ENCODE data around the gene GABPB1. TPM values are rescaled to one million over a fixed set of nuclear protein-coding genes. Genes with fewer than 3 reads are reported as not detected.

GABPB1 gene
- total and polyA plus RNA-seq, 10 of the 15 experiments (the other 5 are each of a cell fraction or from before 2014, with no cell fraction given), result 13.9 to 48.2 (median 39.8) TPM

DNA sequence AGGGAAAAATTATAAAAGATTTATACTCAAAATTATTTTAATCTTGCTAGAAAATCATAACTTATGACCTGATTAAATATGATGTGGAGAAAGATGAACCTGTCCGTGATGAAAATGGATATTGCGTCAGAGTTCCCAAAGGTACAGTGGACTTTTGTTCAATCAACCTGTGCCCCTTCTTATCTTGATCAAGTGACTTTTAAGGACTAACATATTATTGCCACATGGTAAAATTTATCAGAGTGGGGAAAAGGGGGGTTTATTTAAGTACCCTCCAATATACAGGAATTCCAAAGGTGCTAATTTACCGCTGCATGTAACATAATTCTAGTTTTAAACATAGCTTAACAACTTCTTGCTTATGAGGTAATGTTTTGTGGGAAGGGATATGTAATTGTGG lies 129.1 kb downstream of the GABPB1 start (continued):
- TF ChIP-seq ZNF592 (IDR thresholded peaks at IDR 0.05) (no peak), PRDM15 (CRISPR knock-in tag; IDR thresholded peaks at IDR 0.05) (no peak), BHLHE40 (IDR thresholded peaks at IDR 0.05; ENCODE audit: borderline replicate concordance in 1 of 2, low read depth in 2 of 2, low read length in 1 of 2) (no peak), HDAC6 (IDR thresholded peaks at IDR 0.05; ENCODE audit: unreplicated experiment) (no peak), YY1 (IDR thresholded peaks at IDR 0.05; ENCODE audit: low read depth, low read length) (no peak), RB1 (IDR thresholded peaks at IDR 0.05; ENCODE audit: borderline replicate concordance) (no peak), IRF4 (IDR thresholded peaks at IDR 0.05; ENCODE audit: low read depth, low read length) (no peak), GATAD2B (conservative IDR thresholded peaks at IDR 0.05; ENCODE audit: low read depth) (no peak), IKZF2 (IDR thresholded peaks at IDR 0.05) (no peak), RBBP5 (conservative IDR thresholded peaks at IDR 0.05) (no peak)
- TF ChIP-seq, protein P1, sequence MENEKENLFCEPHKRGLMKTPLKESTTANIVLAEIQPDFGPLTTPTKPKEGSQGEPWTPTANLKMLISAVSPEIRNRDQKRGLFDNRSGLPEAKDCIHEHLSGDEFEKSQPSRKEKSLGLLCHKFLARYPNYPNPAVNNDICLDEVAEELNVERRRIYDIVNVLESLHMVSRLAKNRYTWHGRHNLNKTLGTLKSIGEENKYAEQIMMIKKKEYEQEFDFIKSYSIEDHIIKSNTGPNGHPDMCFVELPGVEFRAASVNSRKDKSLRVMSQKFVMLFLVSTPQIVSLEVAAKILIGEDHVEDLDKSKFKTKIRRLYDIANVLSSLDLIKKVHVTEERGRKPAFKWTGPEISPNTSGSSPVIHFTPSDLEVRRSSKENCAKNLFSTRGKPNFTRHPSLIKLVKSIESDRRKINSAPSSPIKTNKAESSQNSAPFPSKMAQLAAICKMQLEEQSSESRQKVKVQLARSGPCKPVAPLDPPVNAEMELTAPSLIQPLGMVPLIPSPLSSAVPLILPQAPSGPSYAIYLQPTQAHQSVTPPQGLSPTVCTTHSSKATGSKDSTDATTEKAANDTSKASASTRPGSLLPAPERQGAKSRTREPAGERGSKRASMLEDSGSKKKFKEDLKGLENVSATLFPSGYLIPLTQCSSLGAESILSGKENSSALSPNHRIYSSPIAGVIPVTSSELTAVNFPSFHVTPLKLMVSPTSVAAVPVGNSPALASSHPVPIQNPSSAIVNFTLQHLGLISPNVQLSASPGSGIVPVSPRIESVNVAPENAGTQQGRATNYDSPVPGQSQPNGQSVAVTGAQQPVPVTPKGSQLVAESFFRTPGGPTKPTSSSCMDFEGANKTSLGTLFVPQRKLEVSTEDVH (IDR thresholded peaks at IDR 0.05; ENCODE audit: low read depth, partially characterized antibody), result no peak

All from GM12878 (cell line).